OCI-LY3 (cell line): ENCODE results near the gene RGS19.

Source experiments
- H2AFZ ChIP-seq: fragments of 200-600, 300-600 bp; shearing (Covaris generic); 2 replicates; pipeline ENCODE4 v1.6.0; 2014; ENCODE audit warnings: antibody characterized with exemption, low read depth, low read length
- H3K27ac ChIP-seq: fragments of 200-600, 300-600 bp; sonication (generic); 2 replicates; pipeline ENCODE4 v1.5.1; 2014; ENCODE audit warnings: mild to moderate bottlenecking, low read length, moderate library complexity, mixed read lengths
- H3K27me3 ChIP-seq: fragments of 200-600, 300-600 bp; sonication (generic); 2 replicates; pipeline ENCODE4 v1.6.1; 2014; ENCODE audit warnings: low read depth, low read length, mixed read lengths
- H3K36me3 ChIP-seq: fragments of 200-600, 300-600 bp; sonication (generic); replicated peaks from 2 replicates; pipeline ENCODE3; 2014; ENCODE audit warnings: low read depth, low read length, mixed read lengths
- H3K4me1 ChIP-seq: fragments of 300-600, 200-600 bp; sonication (generic); 2 replicates; pipeline ENCODE4 v1.6.1; 2014; ENCODE audit warnings: low read length, mixed read lengths
- H3K4me2 ChIP-seq: fragments of 200-600, 300-600 bp; sonication (generic); 2 replicates; pipeline ENCODE4 v1.6.1; 2014; ENCODE audit warnings: low read length, mixed read lengths
- H3K4me3 ChIP-seq: fragments of 300-600, 200-600 bp; sonication (generic); 2 replicates; pipeline ENCODE4 v1.5.1; 2014; ENCODE audit warnings: antibody characterized with exemption, mild to moderate bottlenecking, low read length, moderate library complexity
- H3K79me2 ChIP-seq: fragments of 300-600, 200-600 bp; shearing (Covaris generic); 2 replicates; pipeline ENCODE4 v1.6.1; 2014; ENCODE audit warnings: mild to moderate bottlenecking, low read length, mixed read lengths
- H3K9ac ChIP-seq: fragments of 300-600, 200-600 bp; shearing (Covaris generic); 2 replicates; pipeline ENCODE4 v1.6.0; 2014; ENCODE audit warnings: mild to moderate bottlenecking, low read length, moderate library complexity
- H3K9me3 ChIP-seq: fragments of 200-600, 300-600 bp; shearing (Covaris generic); 2 replicates; pipeline ENCODE4 v1.6.1; 2014; ENCODE audit warnings: low read length, mixed read lengths; ENCODE audit not compliant: insufficient read depth
- H4K20me1 ChIP-seq: fragments of 200-600, 300-600 bp; sonication (generic); 2 replicates; pipeline ENCODE4 v1.6.1; 2016; ENCODE audit warnings: low read length, mixed read lengths; ENCODE audit not compliant: insufficient read depth
- EZH2phosphoT487 ChIP-seq: fragments of 200-600 bp; shearing (Covaris generic); IDR thresholded peaks from 2 replicates; pipeline ENCODE4 v1.6.1; 2018; ENCODE audit warnings: antibody characterized with exemption, mixed run types, low read depth
- TF ChIP-seq, protein P1 (sequence below): fragments of 200-600, 300-600 bp; sonication (generic); IDR thresholded peaks from 2 replicates; pipeline ENCODE4 v1.5.1; 2014; ENCODE audit warnings: antibody characterized with exemption, low read length, low read depth

Gene RGS19

DNA sequence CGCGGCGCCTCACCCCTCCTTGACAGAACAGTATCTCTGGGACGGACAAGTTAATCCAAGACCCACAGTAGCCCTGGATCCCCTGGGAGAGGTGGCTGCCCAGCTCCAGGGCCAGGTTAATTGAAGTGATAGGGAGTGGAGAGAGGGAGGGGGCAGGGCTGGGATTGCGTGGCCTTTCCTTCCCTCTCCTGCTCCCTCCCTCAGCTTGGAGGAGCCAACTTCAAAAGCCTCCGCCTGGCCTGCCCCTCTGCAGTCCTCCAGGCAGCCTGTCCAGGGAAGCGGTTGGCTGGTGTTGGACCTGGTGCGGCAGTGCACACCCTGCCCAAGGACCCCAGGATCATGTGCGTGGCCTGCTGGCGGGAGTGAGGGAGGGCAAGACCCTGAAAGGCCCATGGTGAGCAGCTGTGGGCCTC is 43.4 kb downstream of the RGS19 start, which contains the start of gene C20orf204:
C20orf204 (plus strand) TSS at position 250 of the 413 bp plus-strand sequence; CDS start at position 392, 142 bp downstream.
- Histone ChIP-seq H3K4me3 (peak within 1 kb of the TSS; percentile 0; the same call in 1 of the 2 replicates), H3K27me3 (no peaks in the 10 kb centered on the region), H3K27ac (peak within 1 kb of the TSS; percentile 41), H3K36me3 (peaks cover 7% of the 10 kb centered on the region), H3K79me2 (no peaks in the 10 kb centered on the region), H3K9me3 (no peaks in the 10 kb centered on the region), H2AFZ (no peak within 1 kb of the TSS), H3K4me2 (peak within 1 kb of the TSS; percentile 34), H3K9ac (peak within 1 kb of the TSS; percentile 1; the same call in 1 of the 2 replicates), H3K4me1 (peaks cover 43% of the 10 kb centered on the region), H4K20me1 (no peaks in the 10 kb centered on the region)
- TF ChIP-seq, protein P1, sequence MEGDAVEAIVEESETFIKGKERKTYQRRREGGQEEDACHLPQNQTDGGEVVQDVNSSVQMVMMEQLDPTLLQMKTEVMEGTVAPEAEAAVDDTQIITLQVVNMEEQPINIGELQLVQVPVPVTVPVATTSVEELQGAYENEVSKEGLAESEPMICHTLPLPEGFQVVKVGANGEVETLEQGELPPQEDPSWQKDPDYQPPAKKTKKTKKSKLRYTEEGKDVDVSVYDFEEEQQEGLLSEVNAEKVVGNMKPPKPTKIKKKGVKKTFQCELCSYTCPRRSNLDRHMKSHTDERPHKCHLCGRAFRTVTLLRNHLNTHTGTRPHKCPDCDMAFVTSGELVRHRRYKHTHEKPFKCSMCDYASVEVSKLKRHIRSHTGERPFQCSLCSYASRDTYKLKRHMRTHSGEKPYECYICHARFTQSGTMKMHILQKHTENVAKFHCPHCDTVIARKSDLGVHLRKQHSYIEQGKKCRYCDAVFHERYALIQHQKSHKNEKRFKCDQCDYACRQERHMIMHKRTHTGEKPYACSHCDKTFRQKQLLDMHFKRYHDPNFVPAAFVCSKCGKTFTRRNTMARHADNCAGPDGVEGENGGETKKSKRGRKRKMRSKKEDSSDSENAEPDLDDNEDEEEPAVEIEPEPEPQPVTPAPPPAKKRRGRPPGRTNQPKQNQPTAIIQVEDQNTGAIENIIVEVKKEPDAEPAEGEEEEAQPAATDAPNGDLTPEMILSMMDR, result no peak
- no peak for TF ChIP-seq EZH2phosphoT487

- H3K4me2 ChIP-seq, result no peak overlapping the region
- H4K20me1 ChIP-seq, result no peaks in the 10 kb centered on the region
- H3K27ac ChIP-seq, result no peak overlapping the region
- no peak overlapping the region for H3K9ac ChIP-seq
- H3K9me3 ChIP-seq, result no peaks in the 10 kb centered on the region
- H3K36me3 ChIP-seq, result peaks cover 12% of the 10 kb centered on the region
- H2AFZ ChIP-seq, result no peak overlapping the region
- H3K27me3 ChIP-seq, result no peaks in the 10 kb centered on the region
- no peak overlapping the region for H3K4me3 ChIP-seq
- TF ChIP-seq EZH2phosphoT487, result no peak
- TF ChIP-seq, protein P1, result no peak
- H3K4me1 ChIP-seq, result peaks cover 37% of the 10 kb centered on the region
- no peaks in the 10 kb centered on the region for H3K79me2 ChIP-seq
Measured at GRCh38 chr20:64035066-64035932, 44.0 kb downstream of the RGS19 start.

DNA sequence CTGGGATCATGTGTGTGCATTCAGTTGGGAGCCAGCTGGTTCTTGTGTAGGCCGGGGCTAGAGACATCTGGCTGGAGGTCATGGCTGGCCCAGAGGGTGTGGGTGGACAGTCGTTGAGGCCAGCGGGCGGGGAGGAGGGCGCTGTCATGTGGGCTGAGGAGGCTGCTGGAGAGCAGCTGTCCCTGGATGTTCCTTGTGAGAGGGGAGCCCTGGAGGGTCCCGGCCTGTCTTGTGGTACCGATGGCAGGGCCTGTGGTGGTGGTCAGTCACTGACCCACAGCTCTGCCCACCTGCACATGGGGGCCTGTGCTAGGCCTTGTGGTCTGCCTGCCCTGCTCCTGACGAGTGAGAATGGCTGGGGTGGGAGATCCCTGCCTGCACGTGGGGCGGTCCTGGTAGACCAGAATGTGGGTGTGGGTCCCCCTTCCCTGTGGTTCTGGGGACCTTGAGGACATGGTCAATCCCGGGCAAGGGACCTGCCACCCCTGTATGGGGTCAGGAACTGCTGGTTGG is 45.3 kb downstream of the RGS19 start:
- Histone ChIP-seq H3K9me3 (no peaks in the 10 kb centered on the region), H3K36me3 (peaks cover 13% of the 10 kb centered on the region), H3K27me3 (no peaks in the 10 kb centered on the region), H3K4me3 (no peak overlapping the region), H3K4me1 (peaks cover 26% of the 10 kb centered on the region), H3K79me2 (no peaks in the 10 kb centered on the region), H3K4me2 (no peak overlapping the region), H3K27ac (no peak overlapping the region), H2AFZ (no peak overlapping the region), H4K20me1 (no peaks in the 10 kb centered on the region), H3K9ac (no peak overlapping the region)
- TF ChIP-seq, protein P1, result no peak
- no peak for TF ChIP-seq EZH2phosphoT487
